Measurements from ENCODE around the gene PLCD3.

Gene PLCD3

DNA sequence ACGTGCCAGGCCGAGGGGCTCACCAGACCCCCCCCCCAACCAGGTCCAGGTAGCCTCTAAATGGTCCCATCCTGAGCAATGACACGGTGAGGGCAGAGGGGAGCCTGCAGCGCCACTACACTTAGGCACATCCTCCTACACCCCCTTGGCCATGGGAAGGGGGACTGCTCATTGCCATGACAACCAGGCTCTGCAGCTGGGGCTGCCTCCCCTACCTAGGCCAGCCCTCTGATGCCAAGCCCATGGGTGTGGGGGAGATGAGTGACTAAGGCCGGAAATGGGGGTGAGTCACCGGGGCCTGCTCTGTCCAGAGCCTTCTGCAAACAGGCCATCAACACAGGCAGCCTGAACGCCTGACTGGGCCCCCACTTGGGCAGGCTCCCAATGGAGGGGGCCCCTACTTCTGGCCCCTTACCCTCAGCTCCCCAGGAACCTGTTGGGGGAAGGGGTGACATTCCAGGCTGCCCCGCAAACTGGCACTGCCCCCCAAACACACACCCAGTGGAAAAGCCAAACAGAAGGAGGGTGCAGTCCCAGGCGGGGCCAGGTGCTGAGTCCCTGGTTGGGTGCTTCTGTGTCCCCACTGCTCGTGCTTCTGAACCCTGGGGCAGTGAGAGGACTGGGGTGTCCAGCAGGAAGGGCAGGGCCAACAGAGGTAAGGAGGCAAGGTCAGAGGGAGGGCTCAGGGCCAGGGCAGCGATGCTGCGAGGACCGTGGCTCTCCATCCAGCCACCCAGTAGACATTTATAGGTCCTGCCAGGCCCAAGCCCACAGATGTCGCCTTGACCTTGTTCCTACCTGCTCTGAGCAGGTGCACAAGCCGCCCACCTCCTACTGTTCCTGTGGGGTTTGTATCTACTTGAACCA lies 8.2 kb downstream of the PLCD3 start:
- no peaks in the 10 kb centered on the region for H3K9me3 Mint-ChIP-seq
- H3K4me1 Mint-ChIP-seq = peaks cover 59% of the 10 kb centered on the region
- H3K4me3 Mint-ChIP-seq = no peak overlapping the region
- no peak for DNase-seq
- H3K27ac Mint-ChIP-seq = no peak overlapping the region
- no peaks in the 10 kb centered on the region for H3K27me3 Mint-ChIP-seq (ENCODE audit: low read depth, poor library complexity)
- H3K36me3 Mint-ChIP-seq (ENCODE audit: low read depth) = no peaks in the 10 kb centered on the region
- no peak for TF ChIP-seq CTCF (IDR thresholded peaks at IDR 0.05)

GRCh38 chr17:45123076-45123770 lies 9.1 kb downstream of the PLCD3 start:
- H3K27me3 Mint-ChIP-seq (ENCODE audit: low read depth, poor library complexity) = no peaks in the 10 kb centered on the region
- TF ChIP-seq CTCF (IDR thresholded peaks at IDR 0.05) = no peak
- no peak for DNase-seq
- H3K4me3 Mint-ChIP-seq = no peak overlapping the region
- no peaks in the 10 kb centered on the region for H3K36me3 Mint-ChIP-seq (ENCODE audit: low read depth)
- peak overlapping the region; percentile 77 for H3K27ac Mint-ChIP-seq
- peaks cover 55% of the 10 kb centered on the region for H3K4me1 Mint-ChIP-seq
- H3K9me3 Mint-ChIP-seq = no peaks in the 10 kb centered on the region

DNA sequence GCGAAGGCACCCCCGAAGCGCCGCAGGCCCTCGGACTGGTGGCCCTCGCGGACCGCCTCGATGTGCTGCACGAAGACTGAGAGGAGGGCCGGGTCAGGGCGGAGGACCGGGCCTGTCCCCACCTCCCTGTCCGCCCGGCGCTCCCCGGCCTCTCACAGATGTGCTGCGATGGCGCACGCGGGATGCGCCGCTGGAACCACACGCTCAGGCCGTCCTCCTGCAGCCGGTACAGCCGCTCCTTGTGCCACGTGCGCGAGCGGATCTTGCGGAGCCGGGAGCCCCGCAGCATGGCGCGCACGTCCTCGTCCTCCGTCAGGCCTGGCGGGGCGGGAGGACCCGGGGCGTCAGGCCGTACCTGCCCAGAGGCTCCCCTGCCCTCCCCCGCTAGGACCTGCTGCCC lies 11.3 kb downstream of the PLCD3 start:
- no peak for DNase-seq
- peaks cover 56% of the 10 kb centered on the region for H3K4me1 Mint-ChIP-seq
- no peak for TF ChIP-seq CTCF (IDR thresholded peaks at IDR 0.05)
- H3K4me3 Mint-ChIP-seq = no peak overlapping the region
- H3K27ac Mint-ChIP-seq = no peak overlapping the region
- no peaks in the 10 kb centered on the region for H3K27me3 Mint-ChIP-seq (ENCODE audit: low read depth, poor library complexity)
- no peaks in the 10 kb centered on the region for H3K9me3 Mint-ChIP-seq
- H3K36me3 Mint-ChIP-seq (ENCODE audit: low read depth) = no peaks in the 10 kb centered on the region

DNA sequence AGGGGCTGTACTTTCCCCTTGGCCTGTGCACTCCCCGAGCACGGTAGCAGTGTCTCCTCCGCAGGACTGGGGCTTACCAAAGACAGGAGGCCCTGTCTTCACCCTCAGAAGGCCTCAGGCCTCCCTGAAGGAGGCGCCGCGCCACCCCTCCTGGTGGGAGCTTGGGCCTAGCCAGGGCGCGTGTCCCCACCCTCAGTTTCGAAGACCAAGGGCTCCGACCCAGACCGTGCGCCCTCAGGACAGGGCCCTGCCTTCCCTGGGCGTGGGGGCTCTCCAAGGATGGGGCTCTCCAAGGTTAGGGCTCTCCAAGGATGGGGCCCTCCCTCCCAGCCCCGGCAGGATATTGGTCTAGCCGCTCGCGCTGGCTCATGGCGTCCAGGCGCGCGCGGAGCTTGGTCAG lies 11.8 kb downstream of the PLCD3 start:
- H3K27ac Mint-ChIP-seq = no peak overlapping the region
- peaks cover 61% of the 10 kb centered on the region for H3K4me1 Mint-ChIP-seq
- H3K9me3 Mint-ChIP-seq = no peaks in the 10 kb centered on the region
- no peaks in the 10 kb centered on the region for H3K36me3 Mint-ChIP-seq (ENCODE audit: low read depth)
- H3K4me3 Mint-ChIP-seq = no peak overlapping the region
- no peak for DNase-seq
- H3K27me3 Mint-ChIP-seq (ENCODE audit: low read depth, poor library complexity) = no peaks in the 10 kb centered on the region
- no peak for TF ChIP-seq CTCF (IDR thresholded peaks at IDR 0.05)

DNA sequence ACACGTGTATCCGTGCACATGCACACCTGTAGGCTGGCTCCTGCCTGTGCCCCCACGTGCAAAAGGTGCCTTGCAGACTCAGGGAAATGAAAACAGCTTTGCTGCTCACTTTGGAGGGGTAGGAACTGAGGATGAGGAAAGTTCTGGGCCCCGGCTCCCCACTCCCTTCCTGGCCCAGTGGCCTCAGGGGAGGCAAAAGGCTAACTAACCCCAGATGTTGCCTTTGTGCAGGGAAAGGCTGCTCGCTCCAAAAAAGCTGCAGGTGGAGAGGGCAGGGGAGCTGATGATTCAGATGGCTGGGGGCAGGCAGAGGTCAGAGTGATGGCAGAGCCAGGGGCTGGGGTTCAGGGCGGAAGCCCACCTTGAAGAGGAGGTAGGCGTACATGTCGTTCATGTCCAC lies 12.4 kb downstream of the PLCD3 start:
- no peak overlapping the region for H3K4me3 Mint-ChIP-seq
- no peaks in the 10 kb centered on the region for H3K27me3 Mint-ChIP-seq (ENCODE audit: low read depth, poor library complexity)
- no peaks in the 10 kb centered on the region for H3K36me3 Mint-ChIP-seq (ENCODE audit: low read depth)
- no peak for TF ChIP-seq CTCF (IDR thresholded peaks at IDR 0.05)
- H3K9me3 Mint-ChIP-seq = no peaks in the 10 kb centered on the region
- peak overlapping the region; percentile 64 for H3K27ac Mint-ChIP-seq
- peaks cover 67% of the 10 kb centered on the region for H3K4me1 Mint-ChIP-seq
- DNase-seq = no peak

All from nephron progenitor cell (in vitro differentiated cells).